Measurements from ENCODE around the gene RABGEF1. TPM values are rescaled to one million over a fixed set of nuclear protein-coding genes. Genes with fewer than 3 reads are reported as not detected.
"Not testable (repeated sequence)": the region's sequence is repeated elsewhere in the genome, so short reads cannot be mapped to it uniquely, and the experiment has no call there.

RABGEF1 gene
- total RNA-seq (2014; rRNA removed; shearing (Covaris generic)), result 47.9 and 50.3 TPM in 2 replicates

- peak; percentile 97 for DNase-seq (ENCODE audit: low spot score)
Observed at GRCh38 chr7:66740302-66740979, at the start of gene RABGEF1. TSS of gene RABGEF1 (plus strand) at chr7:66740733. CDS start at chr7:66771900, 31,167 bp downstream.

GRCh38 chr7:66693331-66693730, 47.2 kb upstream of the RABGEF1 start:
- no peak for DNase-seq (ENCODE audit: low spot score)

GRCh38 chr7:66694286-66694685, 46.2 kb upstream of the RABGEF1 start:
- DNase-seq (ENCODE audit: low spot score), result no peak

- DNase-seq (ENCODE audit: low spot score), result not testable (repeated sequence)
Observed at GRCh38 chr7:66695417-66695816, 45.1 kb upstream of the RABGEF1 start.

- peak; percentile 22 for DNase-seq (ENCODE audit: low spot score)
Observed at GRCh38 chr7:66696134-66696533, 44.4 kb upstream of the RABGEF1 start.

- DNase-seq (ENCODE audit: low spot score), result peak; percentile 27
Observed at GRCh38 chr7:66696774-66697191, 43.8 kb upstream of the RABGEF1 start.

- DNase-seq (ENCODE audit: low spot score), result peak; percentile 68
Observed at GRCh38 chr7:66697449-66698438, 42.8 kb upstream of the RABGEF1 start.

- no peak for DNase-seq (ENCODE audit: low spot score)
Observed at GRCh38 chr7:66698652-66699205, 41.8 kb upstream of the RABGEF1 start.

GRCh38 chr7:66699998-66700397, 40.5 kb upstream of the RABGEF1 start:
- DNase-seq (ENCODE audit: low spot score), result no peak

- DNase-seq (ENCODE audit: low spot score), result no peak
Observed at GRCh38 chr7:66700633-66701131, 39.9 kb upstream of the RABGEF1 start.

- DNase-seq (ENCODE audit: low spot score), result no peak
Observed at GRCh38 chr7:66707825-66708224, 32.7 kb upstream of the RABGEF1 start.

GRCh38 chr7:66710752-66711151, 29.8 kb upstream of the RABGEF1 start:
- not testable (repeated sequence) for DNase-seq (ENCODE audit: low spot score)

- no peak for DNase-seq (ENCODE audit: low spot score)
Observed at GRCh38 chr7:66713687-66714086, 26.8 kb upstream of the RABGEF1 start.

- not testable (repeated sequence) for DNase-seq (ENCODE audit: low spot score)
Observed at GRCh38 chr7:66716634-66717033, 23.9 kb upstream of the RABGEF1 start.

- no peak for DNase-seq (ENCODE audit: low spot score)
Observed at GRCh38 chr7:66720561-66720960, 20.0 kb upstream of the RABGEF1 start.

GRCh38 chr7:66725843-66726242, 14.7 kb upstream of the RABGEF1 start:
- DNase-seq (ENCODE audit: low spot score), result no peak

GRCh38 chr7:66727058-66727457, 13.5 kb upstream of the RABGEF1 start:
- DNase-seq (ENCODE audit: low spot score), result no peak

GRCh38 chr7:66728571-66728970, 12.0 kb upstream of the RABGEF1 start:
- no peak for DNase-seq (ENCODE audit: low spot score)

- DNase-seq (ENCODE audit: low spot score), result no peak
Observed at GRCh38 chr7:66729274-66729673, 11.3 kb upstream of the RABGEF1 start.

- no peak for DNase-seq (ENCODE audit: low spot score)
Observed at GRCh38 chr7:66731986-66732385, 8.5 kb upstream of the RABGEF1 start.

GRCh38 chr7:66732439-66732838, 8.1 kb upstream of the RABGEF1 start:
- no peak for DNase-seq (ENCODE audit: low spot score)

GRCh38 chr7:66734006-66734405, 6.5 kb upstream of the RABGEF1 start:
- DNase-seq (ENCODE audit: low spot score), result no peak
